Fibroblast of lung (primary cell): ENCODE measurements around the gene EIF4H. TPM values are rescaled to one million over a fixed set of nuclear protein-coding genes. Genes with fewer than 3 reads are reported as not detected.

ENCODE experiments used
- DNase-seq, 2 donors: peaks; one replicate each; pipeline versions ENCODE4 v3.0.0 to v3.0.0-alpha.2; 2010; ENCODE audit warnings: low read depth in 2 of 2
- H2AFZ ChIP-seq: 2 replicates; pipeline ENCODE4 v1.5.1; 2012; ENCODE audit warnings: low read length, control low read depth, inconsistent platforms
- H3K27ac ChIP-seq: 2 replicates; pipeline ENCODE4 v1.5.1; 2011; ENCODE audit warnings: low read length, control low read depth; ENCODE audit not compliant: insufficient read depth
- H3K27me3 ChIP-seq: 2 replicates; pipeline ENCODE4 v1.5.1; 2011; ENCODE audit warnings: mild to moderate bottlenecking, low read length; ENCODE audit not compliant: control insufficient read depth, insufficient read depth
- H3K36me3 ChIP-seq: 2 replicates; pipeline ENCODE4 v1.5.1; 2011; ENCODE audit warnings: low read length; ENCODE audit not compliant: control insufficient read depth, insufficient read depth
- H3K4me1 ChIP-seq: 2 replicates; pipeline ENCODE4 v1.5.1; 2011; ENCODE audit warnings: low read length; ENCODE audit not compliant: control insufficient read depth, insufficient read depth; ENCODE audit errors: extremely low read depth
- H3K4me2 ChIP-seq: 2 replicates; pipeline ENCODE4 v1.5.1; 2011; ENCODE audit warnings: low read length, control low read depth; ENCODE audit not compliant: insufficient read depth; ENCODE audit errors: extremely low read depth
- H3K4me3 ChIP-seq, 4 experiments: fragments of 200-600 bp in 1 of 4; sonication (generic) in 1 of 4; replicated peaks in 1 of 4; 2 replicates each; pipeline ENCODE4 v1.5.1; 2011 to 2016; ENCODE audit warnings: low read length in 4 of 4, low read depth in 3 of 4, mild to moderate bottlenecking in 3 of 4, control low read depth in 2 of 4, inconsistent platforms in 1 of 4, mixed read lengths in 1 of 4; ENCODE audit not compliant: insufficient read depth in 1 of 4; ENCODE audit errors: control extremely low read depth in 1 of 4
- H3K79me2 ChIP-seq: 2 replicates; pipeline ENCODE4 v1.5.1; 2012; ENCODE audit warnings: mild to moderate bottlenecking, low read length, inconsistent platforms; ENCODE audit not compliant: control insufficient read depth, insufficient read depth
- H3K9ac ChIP-seq: 2 replicates; pipeline ENCODE4 v1.5.1; 2011; ENCODE audit warnings: mild to moderate bottlenecking, low read length, control low read depth; ENCODE audit not compliant: insufficient read depth
- H3K9me3 ChIP-seq: 2 replicates; pipeline ENCODE4 v1.5.1; 2012; ENCODE audit warnings: low read depth, low read length; ENCODE audit not compliant: control insufficient read depth, insufficient read depth
- H4K20me1 ChIP-seq: 2 replicates; pipeline ENCODE4 v1.5.1; 2011; ENCODE audit warnings: low read length; ENCODE audit not compliant: control insufficient read depth, insufficient read depth; ENCODE audit errors: extremely low read depth
- CTCF ChIP-seq, 2 donors: IDR thresholded peaks in 1 of 2; conservative IDR thresholded peaks in 1 of 2; 1 replicate in 1 of 2; 2 replicates in 1 of 2; pipeline ENCODE4 v1.5.1; 2011 to 2012; ENCODE audit warnings: low read length in 2 of 2, control low read depth in 1 of 2, inconsistent platforms in 1 of 2, low read depth in 1 of 2, mild to moderate bottlenecking in 1 of 2
- EZH2 ChIP-seq: IDR thresholded peaks from 2 replicates; pipeline ENCODE4 v1.5.1; 2012; ENCODE audit warnings: low read length, control low read depth, mild to moderate bottlenecking; ENCODE audit errors: missing control alignments
- polyA plus RNA-seq, 2 donors: library from polyadenylated mRNA; depleted of rRNA in 1 of 2; stranded (reverse) in 1 of 2; unstranded in 1 of 2; fragments of >200 nt; gene quantifications; 2 replicates each; pipeline ENCODE4 v1.2.1, GENCODE V29; 2011 to 2012; ENCODE audit warnings: missing spikeins in 1 of 2
- total RNA-seq: library from RNA; depleted of rRNA; stranded (reverse); fragments of >200 nt; gene quantifications from 2 replicates; pipeline ENCODE4 v1.2.1, GENCODE V29; 2014

Gene EIF4H
- total and polyA plus RNA-seq, 2 donors (not counting 1 experiment from before 2014, with no cell fraction given) = 292 to 361 TPM

DNA sequence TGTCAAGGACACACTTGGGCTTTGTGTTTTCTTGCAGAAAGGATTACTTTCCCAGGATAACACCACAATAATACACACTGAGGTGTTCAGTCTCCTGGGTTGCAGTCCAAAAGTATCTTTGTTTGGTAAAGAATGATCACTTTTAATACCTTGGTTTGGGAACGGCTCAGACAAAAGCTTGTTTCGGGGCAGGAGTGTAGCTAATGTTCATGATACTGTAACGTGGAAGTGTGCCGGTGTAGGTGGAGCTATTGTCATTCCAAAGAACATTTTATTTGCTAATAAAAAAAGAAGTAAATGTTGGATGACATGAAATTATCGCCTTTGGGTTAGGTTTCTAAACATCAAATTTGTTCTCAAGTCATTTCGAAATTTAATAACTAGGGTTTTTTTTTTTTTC, 1.2 kb downstream of the EIF4H start:
- Histone ChIP-seq H3K27ac (peak overlapping the region; percentile 96), H3K79me2 (peaks cover 61% of the 10 kb centered on the region), H3K27me3 (no peaks in the 10 kb centered on the region), H3K36me3 (peaks cover 4% of the 10 kb centered on the region), H3K9ac (peak overlapping the region; percentile 96), H3K4me2 (peak overlapping the region; percentile 98), H4K20me1 (no peaks in the 10 kb centered on the region), H3K4me1 (peaks cover 15% of the 10 kb centered on the region), H2AFZ (no peak overlapping the region), H3K4me3 (peak overlapping the region; percentile 55 to 96 (median 90)), H3K9me3 (no peaks in the 10 kb centered on the region)
- TF ChIP-seq CTCF (conservative IDR thresholded peaks at IDR 0.05 in 1 of 2, IDR thresholded peaks at IDR 0.05 in 1 of 2; ENCODE audit: low read depth in 1 of 2, low read length in 2 of 2) (no peak), EZH2 (no peak)
- DNase-seq = no peak

GRCh38 chr7:74176555-74176954, 2.4 kb downstream of the EIF4H start:
- no peak for DNase-seq
- peaks cover 16% of the 10 kb centered on the region for H3K4me1 ChIP-seq

DNA sequence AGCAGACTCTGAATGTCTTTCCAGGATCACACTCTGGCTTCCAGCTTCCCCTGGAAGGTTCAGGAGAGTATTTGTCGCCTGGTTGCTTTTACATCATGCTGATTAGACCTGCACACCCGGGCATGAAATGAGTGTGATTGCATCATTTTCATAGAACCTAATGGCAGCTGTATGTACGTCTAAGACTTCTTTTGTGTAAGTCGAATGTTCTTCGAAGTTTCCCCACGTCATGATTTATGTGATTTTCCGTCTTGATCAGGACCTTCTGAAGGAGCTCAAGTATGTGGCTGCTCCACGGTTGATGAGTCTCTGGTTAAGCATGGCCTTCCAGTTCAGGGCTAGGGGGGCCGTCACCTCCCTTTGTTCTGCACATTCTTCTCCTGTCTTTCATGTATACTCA, 4.5 kb downstream of the EIF4H start:
- Histone ChIP-seq H3K27me3 (no peaks in the 10 kb centered on the region), H3K36me3 (peaks cover 5% of the 10 kb centered on the region), H3K9me3 (no peaks in the 10 kb centered on the region), H2AFZ (no peak overlapping the region), H3K4me1 (peaks cover 17% of the 10 kb centered on the region), H3K9ac (no peak overlapping the region), H3K4me2 (no peak overlapping the region), H3K4me3 (no peak overlapping the region), H4K20me1 (peaks cover 4% of the 10 kb centered on the region), H3K79me2 (peaks cover 94% of the 10 kb centered on the region), H3K27ac (no peak overlapping the region)
- TF ChIP-seq EZH2 = no peak
- no peak for TF ChIP-seq CTCF (conservative IDR thresholded peaks at IDR 0.05 in 1 of 2, IDR thresholded peaks at IDR 0.05 in 1 of 2; ENCODE audit: low read depth in 1 of 2, low read length in 2 of 2)
- peak; percentile 31 to 90 for DNase-seq

More at GRCh38 chr7:74176555-74176954, 2.4 kb downstream of the EIF4H start:
- Histone ChIP-seq H3K36me3 (peaks cover 4% of the 10 kb centered on the region), H4K20me1 (no peaks in the 10 kb centered on the region), H3K27ac (peak overlapping the region; percentile 23), H3K4me2 (peak overlapping the region; percentile 66), H3K4me3 (peak overlapping the region in 1 of 4 experiments; percentile 96), H3K27me3 (no peaks in the 10 kb centered on the region), H3K9me3 (no peaks in the 10 kb centered on the region), H3K9ac (no peak overlapping the region), H3K79me2 (peaks cover 73% of the 10 kb centered on the region), H2AFZ (no peak overlapping the region)
- TF ChIP-seq CTCF (conservative IDR thresholded peaks at IDR 0.05 in 1 of 2, IDR thresholded peaks at IDR 0.05 in 1 of 2; ENCODE audit: low read depth in 1 of 2, low read length in 2 of 2) (no peak), EZH2 (no peak)
